Fibroblast of lung (primary cell): Measurements from ENCODE around the gene PDLIM5.

Source experiments
- EZH2 ChIP-seq: IDR thresholded peaks from 2 replicates; pipeline ENCODE4 v1.5.1; 2012; ENCODE audit warnings: low read length, control low read depth, mild to moderate bottlenecking; ENCODE audit errors: missing control alignments
- TF ChIP-seq, protein P1 (sequence below), 2 donors: IDR thresholded peaks in 1 of 2; conservative IDR thresholded peaks in 1 of 2; 1 replicate in 1 of 2; 2 replicates in 1 of 2; pipeline ENCODE4 v1.5.1; 2011 to 2012; ENCODE audit warnings: low read length in 2 of 2, control low read depth in 1 of 2, inconsistent platforms in 1 of 2, low read depth in 1 of 2, mild to moderate bottlenecking in 1 of 2

DNA sequence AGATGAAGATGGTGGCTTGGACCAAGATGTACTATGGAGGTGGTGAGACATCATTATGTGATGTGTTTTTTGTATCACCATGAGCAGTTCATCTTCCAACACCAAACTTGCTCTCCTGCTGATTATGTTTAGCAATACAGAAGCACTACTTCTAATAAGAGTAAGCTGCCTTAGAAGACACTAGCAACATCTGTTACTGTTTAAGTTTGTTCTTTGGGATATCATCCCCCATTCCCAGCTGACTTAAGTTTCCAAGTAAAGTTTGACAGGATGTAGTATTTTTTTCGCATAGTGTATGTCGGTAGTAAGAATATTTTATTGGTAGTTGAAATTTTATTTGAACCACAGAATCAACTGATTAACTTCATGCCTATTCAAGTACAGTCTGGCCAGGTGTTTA is 182.5 kb downstream of the PDLIM5 start:
- TF ChIP-seq, protein P1, sequence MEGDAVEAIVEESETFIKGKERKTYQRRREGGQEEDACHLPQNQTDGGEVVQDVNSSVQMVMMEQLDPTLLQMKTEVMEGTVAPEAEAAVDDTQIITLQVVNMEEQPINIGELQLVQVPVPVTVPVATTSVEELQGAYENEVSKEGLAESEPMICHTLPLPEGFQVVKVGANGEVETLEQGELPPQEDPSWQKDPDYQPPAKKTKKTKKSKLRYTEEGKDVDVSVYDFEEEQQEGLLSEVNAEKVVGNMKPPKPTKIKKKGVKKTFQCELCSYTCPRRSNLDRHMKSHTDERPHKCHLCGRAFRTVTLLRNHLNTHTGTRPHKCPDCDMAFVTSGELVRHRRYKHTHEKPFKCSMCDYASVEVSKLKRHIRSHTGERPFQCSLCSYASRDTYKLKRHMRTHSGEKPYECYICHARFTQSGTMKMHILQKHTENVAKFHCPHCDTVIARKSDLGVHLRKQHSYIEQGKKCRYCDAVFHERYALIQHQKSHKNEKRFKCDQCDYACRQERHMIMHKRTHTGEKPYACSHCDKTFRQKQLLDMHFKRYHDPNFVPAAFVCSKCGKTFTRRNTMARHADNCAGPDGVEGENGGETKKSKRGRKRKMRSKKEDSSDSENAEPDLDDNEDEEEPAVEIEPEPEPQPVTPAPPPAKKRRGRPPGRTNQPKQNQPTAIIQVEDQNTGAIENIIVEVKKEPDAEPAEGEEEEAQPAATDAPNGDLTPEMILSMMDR (conservative IDR thresholded peaks at IDR 0.05 in 1 of 2, IDR thresholded peaks at IDR 0.05 in 1 of 2; ENCODE audit: low read depth in 1 of 2, low read length in 2 of 2) = no peak
- no peak for TF ChIP-seq EZH2
